Activated CD8-positive, alpha-beta memory T cell treated with anti-CD3 and anti-CD28 coated beads, Interleukin-2, amount 50 U/mL, for 24 hours (primary cell): ENCODE results near the gene CPNE8.
"Not testable (repeated sequence)": the region's sequence is repeated elsewhere in the genome, so short reads cannot be mapped to it uniquely, and the experiment has no call there.

Experiments used
- DNase-seq: peaks from one replicate; pipeline ENCODE4 v3.0.0-alpha.2; 2020; ENCODE audit errors: extremely low read depth

The CPNE8 gene

GRCh38 chr12:38825006-38825405, 80.4 kb downstream of the CPNE8 start:
- no peak for DNase-seq

- no peak for DNase-seq
These were observed 81.7 kb downstream of the CPNE8 start for GRCh38 chr12:38823738-38824137.

GRCh38 chr12:38823314-38823713, 82.1 kb downstream of the CPNE8 start:
- DNase-seq = no peak

- DNase-seq = no peak
These were observed 87.4 kb downstream of the CPNE8 start for GRCh38 chr12:38817942-38818341.

- no peak for DNase-seq
These were observed 91.5 kb downstream of the CPNE8 start for GRCh38 chr12:38813923-38814322.

GRCh38 chr12:38811814-38812356, 93.5 kb downstream of the CPNE8 start:
- no peak for DNase-seq

GRCh38 chr12:38809832-38810231, 95.6 kb downstream of the CPNE8 start:
- DNase-seq = no peak

GRCh38 chr12:38788106-38788505, 117.3 kb downstream of the CPNE8 start:
- no peak for DNase-seq

- DNase-seq = no peak
These were observed 120.0 kb downstream of the CPNE8 start for GRCh38 chr12:38785381-38785780.

- no peak for DNase-seq
These were observed 122.1 kb downstream of the CPNE8 start for GRCh38 chr12:38783304-38783703.

- DNase-seq = no peak
These were observed 123.0 kb downstream of the CPNE8 start for GRCh38 chr12:38782359-38782758.

GRCh38 chr12:38776647-38777046, 128.7 kb downstream of the CPNE8 start:
- DNase-seq = no peak

- DNase-seq = no peak
These were observed 129.9 kb downstream of the CPNE8 start for GRCh38 chr12:38775457-38775856.

- DNase-seq = no peak
These were observed 133.0 kb downstream of the CPNE8 start for GRCh38 chr12:38772437-38772836.

- no peak for DNase-seq
These were observed 133.5 kb downstream of the CPNE8 start for GRCh38 chr12:38771871-38772270.

- no peak for DNase-seq
These were observed 143.6 kb downstream of the CPNE8 start for GRCh38 chr12:38761636-38762342.

GRCh38 chr12:38761111-38761510, 144.3 kb downstream of the CPNE8 start:
- no peak for DNase-seq

GRCh38 chr12:38759621-38760020, 145.8 kb downstream of the CPNE8 start:
- no peak for DNase-seq

GRCh38 chr12:38746744-38747143, 158.6 kb downstream of the CPNE8 start:
- no peak for DNase-seq

GRCh38 chr12:38745601-38746000, 159.8 kb downstream of the CPNE8 start:
- no peak for DNase-seq

GRCh38 chr12:38744041-38744440, 161.3 kb downstream of the CPNE8 start:
- DNase-seq = no peak

GRCh38 chr12:38742496-38742895, 162.9 kb downstream of the CPNE8 start:
- not testable (repeated sequence) for DNase-seq

- no peak for DNase-seq
These were observed 168.6 kb downstream of the CPNE8 start for GRCh38 chr12:38736821-38737220.

GRCh38 chr12:38732761-38733160, 172.6 kb downstream of the CPNE8 start:
- DNase-seq = no peak
